ENCODE measurements around the gene VIPR2. TPM values are rescaled to one million over a fixed set of nuclear protein-coding genes. Genes with fewer than 3 reads are reported as not detected.

VIPR2 gene
- total and polyA plus RNA-seq, 8 donors, result 0.28 to 0.80 (median 0.44) TPM

- ATAC-seq (no peak), DNase-seq (peak in 1 of 4 donors; percentile 47)
- intact Hi-C loops (cut with DNase I), result no loop called here
- H3K27me3 ChIP-seq, result peaks cover 0 to 5% of the 10 kb centered on the region in 2 donors
- H3K9me3 ChIP-seq, result no peaks in the 10 kb centered on the region
- H3K27ac ChIP-seq, result no peak overlapping the region
- H3K4me3 ChIP-seq, result no peak overlapping the region
- peaks cover 5 to 8% of the 10 kb centered on the region in 2 donors for H3K4me1 ChIP-seq
- TF ChIP-seq CTCF (IDR thresholded peaks at IDR 0.05), result no peak
- no peaks in the 10 kb centered on the region for H3K36me3 ChIP-seq
Measured at GRCh38 chr7:159010411-159010810, 134.3 kb downstream of the VIPR2 start.

DNA sequence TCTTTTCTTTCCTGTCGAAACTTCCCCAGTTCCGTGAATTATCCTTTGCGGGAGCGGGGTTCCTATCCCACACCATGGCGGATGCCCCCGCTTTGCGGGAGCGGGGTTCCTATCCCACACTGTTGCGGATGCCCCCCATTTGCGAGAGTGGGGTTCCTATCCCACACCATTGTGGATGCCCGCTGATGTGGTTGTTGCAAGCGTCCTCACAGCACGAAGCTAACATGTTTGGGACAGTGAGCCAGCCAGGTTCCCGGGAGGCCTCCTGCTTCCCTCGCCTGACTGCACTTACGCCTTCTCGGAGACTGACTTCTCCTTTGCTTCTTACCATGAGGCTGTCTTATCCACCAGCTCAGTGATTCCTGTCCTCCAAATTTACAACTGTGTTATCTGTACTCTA, 134.7 kb downstream of the VIPR2 start:
- intact Hi-C loops (cut with DNase I), result no loop called here
- no peak for ATAC-seq
- Histone ChIP-seq H3K27me3 (peaks cover 0 to 5% of the 10 kb centered on the region in 2 donors), H3K27ac (no peak overlapping the region), H3K4me1 (peaks cover 5 to 8% of the 10 kb centered on the region in 2 donors), H3K9me3 (no peaks in the 10 kb centered on the region), H3K4me3 (no peak overlapping the region), H3K36me3 (no peaks in the 10 kb centered on the region)
- TF ChIP-seq CTCF (IDR thresholded peaks at IDR 0.05), result no peak
- peak in 1 of 4 donors; percentile 50 for DNase-seq

GRCh38 chr7:159008417-159008816, 136.2 kb downstream of the VIPR2 start:
- Histone ChIP-seq H3K4me3 (no peak overlapping the region), H3K27ac (no peak overlapping the region), H3K4me1 (peaks cover 5 to 8% of the 10 kb centered on the region in 2 donors), H3K36me3 (no peaks in the 10 kb centered on the region), H3K27me3 (peaks cover 0 to 5% of the 10 kb centered on the region in 2 donors), H3K9me3 (no peaks in the 10 kb centered on the region)
- DNase-seq (peak in 1 of 4 donors; percentile 50), ATAC-seq (no peak)
- TF ChIP-seq CTCF (IDR thresholded peaks at IDR 0.05), result no peak
- intact Hi-C loops (cut with DNase I), result no loop called here

DNA sequence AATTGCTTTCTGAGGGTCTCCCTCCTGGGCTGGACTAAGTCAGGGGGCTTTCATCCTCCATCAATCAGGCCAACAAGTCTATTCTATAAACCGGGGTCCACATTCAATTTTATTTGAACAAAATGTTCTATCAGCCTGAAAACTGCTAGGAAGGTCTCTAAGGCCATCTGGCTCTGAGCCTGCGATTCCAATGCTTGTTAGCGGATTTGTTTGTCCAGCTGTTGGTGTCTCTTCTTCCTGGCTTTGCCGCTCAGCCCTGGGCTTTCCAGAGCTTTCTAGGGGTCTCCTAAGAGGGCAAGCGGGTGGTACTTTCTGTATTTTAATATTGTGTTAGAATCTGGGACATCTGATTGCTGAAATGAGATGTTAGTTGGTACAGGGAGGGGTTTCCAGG, 136.7 kb downstream of the VIPR2 start:
- no peak overlapping the region for H3K27ac ChIP-seq
- ATAC-seq (no peak), DNase-seq (no peak)
- H3K4me1 ChIP-seq, result peaks cover 5 to 8% of the 10 kb centered on the region in 2 donors
- intact Hi-C loops (cut with DNase I), result no loop called here
- H3K4me3 ChIP-seq, result no peak overlapping the region
- H3K27me3 ChIP-seq, result peaks cover 0 to 5% of the 10 kb centered on the region in 2 donors
- no peaks in the 10 kb centered on the region for H3K9me3 ChIP-seq
- no peak for TF ChIP-seq CTCF (IDR thresholded peaks at IDR 0.05)
- H3K36me3 ChIP-seq, result no peaks in the 10 kb centered on the region

- no peak overlapping the region for H3K27ac ChIP-seq
Measured at GRCh38 chr7:159007364-159007995, 137.2 kb downstream of the VIPR2 start.

More at GRCh38 chr7:159007364-159007995, 137.2 kb downstream of the VIPR2 start:
- DNase-seq (peak in 1 of 4 donors; percentile 61), ATAC-seq (no peak)
- intact Hi-C loops (cut with DNase I), result no loop called here
- H3K4me1 ChIP-seq, result peaks cover 0 to 4% of the 10 kb centered on the region in 2 donors
- peaks cover 0 to 5% of the 10 kb centered on the region in 2 donors for H3K27me3 ChIP-seq
- TF ChIP-seq CTCF (IDR thresholded peaks at IDR 0.05), result no peak
- H3K36me3 ChIP-seq, result no peaks in the 10 kb centered on the region
- no peaks in the 10 kb centered on the region for H3K9me3 ChIP-seq
- no peak overlapping the region for H3K4me3 ChIP-seq
